GM12865 (cell line): ENCODE results near the gene GGACT.
"Not testable (repeated sequence)": the region's sequence is repeated elsewhere in the genome, so short reads cannot be mapped to it uniquely, and the experiment has no call there.

Experiments used
- DNase-seq: peaks from one replicate; pipeline ENCODE4 v3.0.0; 2010; ENCODE audit warnings: low read depth
- H3K4me3 ChIP-seq: 2 replicates; pipeline ENCODE4 v1.5.1; 2011; ENCODE audit warnings: mild to moderate bottlenecking, low read depth, low read length, control low read depth
- CTCF ChIP-seq: IDR thresholded peaks from 2 replicates; pipeline ENCODE4 v1.5.1; 2011; ENCODE audit warnings: low read length, control low read depth, low read depth, inconsistent platforms; ENCODE audit not compliant: insufficient read depth; ENCODE audit errors: missing control alignments

Gene GGACT

GRCh38 chr13:100526318-100527000 lies 62.1 kb downstream of the GGACT start:
- DNase-seq: no peak
- no peak for TF ChIP-seq CTCF
- H3K4me3 ChIP-seq: no peak overlapping the region

- no peak overlapping the region for H3K4me3 ChIP-seq
- TF ChIP-seq CTCF: no peak
- no peak for DNase-seq
These were observed 62.9 kb downstream of the GGACT start for GRCh38 chr13:100525453-100526317.

- not testable (repeated sequence) for DNase-seq, H3K4me3 ChIP-seq
These were observed 63.9 kb downstream of the GGACT start for GRCh38 chr13:100524688-100525087.

GRCh38 chr13:100523981-100524386 lies 64.6 kb downstream of the GGACT start:
- no peak for DNase-seq
- TF ChIP-seq CTCF: no peak
- H3K4me3 ChIP-seq: no peak overlapping the region

- DNase-seq: no peak
- no peak overlapping the region for H3K4me3 ChIP-seq
- no peak for TF ChIP-seq CTCF
These were observed 65.2 kb downstream of the GGACT start for GRCh38 chr13:100523411-100523810.

- no peak for DNase-seq
- TF ChIP-seq CTCF: no peak
- no peak overlapping the region for H3K4me3 ChIP-seq
These were observed 65.8 kb downstream of the GGACT start for GRCh38 chr13:100522618-100523309.
